Liver (tissue), 3 donors: Measurements from ENCODE around the gene NFATC4.

Source experiments
- CTCF ChIP-seq: fragments of 150-350 bp; IDR thresholded peaks from 2 replicates; pipeline ENCODE4 v1.5.1; 2017; ENCODE audit warnings: improper control_type of control experiment, low read depth, low read length; ENCODE audit not compliant: missing input control
- FOXA1 ChIP-seq: IDR thresholded peaks from 2 replicates; pipeline ENCODE4 v1.6.1; 2016; ENCODE audit warnings: antibody characterized with exemption
- GABPA ChIP-seq, 2 donors: IDR thresholded peaks in 1 of 2; conservative IDR thresholded peaks in 1 of 2; 2 replicates each; pipeline ENCODE4 v1.6.1; 2016; ENCODE audit warnings: antibody characterized with exemption in 2 of 2, mild to moderate bottlenecking in 1 of 2, moderate library complexity in 1 of 2
- REST ChIP-seq: IDR thresholded peaks from 2 replicates; pipeline ENCODE4 v1.6.1; 2016; ENCODE audit warnings: antibody characterized with exemption, mild to moderate bottlenecking
- YY1 ChIP-seq: IDR thresholded peaks from 2 replicates; pipeline ENCODE4 v1.6.1; 2016; ENCODE audit warnings: antibody characterized with exemption, mild to moderate bottlenecking
- donor health status: healthy.
- donor health status: healthy.

- TF ChIP-seq FOXA1: no peak
- TF ChIP-seq GABPA (IDR thresholded peaks at IDR 0.05 in 1 of 2, conservative IDR thresholded peaks at IDR 0.05 in 1 of 2): no peak
- TF ChIP-seq YY1: no peak
- TF ChIP-seq CTCF: no peak
- TF ChIP-seq REST: no peak
Observed at GRCh38 chr14:24330973-24331674, 36.9 kb upstream of the NFATC4 start.
